ENCODE results near the gene PDHX.
A peak's percentile ranks its signal among the peaks of the same experiment; 100 is the strongest.

Gene PDHX

GRCh38 chr11:34916015-34916842 is at the start of gene PDHX, which contains the start of gene APIP:
Gene PDHX (plus strand): TSS chr11:34916618. CDS start chr11:34916656, 38 bp downstream.
Gene APIP (minus strand): TSS chr11:34916379. CDS start chr11:34916284, 95 bp downstream.
- DNase-seq (ENCODE audit: low spot score) = peak; percentile 99
- Histone ChIP-seq H3K36me3 (ENCODE audit: low read depth) (peaks cover 24% of the 10 kb centered on the region; the same call in 1 of the 2 replicates), H3K9me3 (ENCODE audit: severe bottlenecking) (no peaks in the 10 kb centered on the region), H3K27me3 (ENCODE audit: insufficient read depth, poor library complexity, severe bottlenecking) (no peaks in the 10 kb centered on the region), H3K4me3 (ENCODE audit: severe bottlenecking) (peak within 1 kb of the TSS; percentile 76), H3K27ac (ENCODE audit: poor library complexity, severe bottlenecking) (peak within 1 kb of the TSS; percentile 88), H3K4me1 (ENCODE audit: insufficient read depth, poor library complexity, severe bottlenecking) (no peaks in the 10 kb centered on the region)
- ATAC-seq (ENCODE audit: low read depth) = peak; percentile 89
- TF ChIP-seq CTCF (IDR thresholded peaks at IDR 0.05; ENCODE audit: poor library complexity, severe bottlenecking) = no peak

GRCh38 chr11:34869425-34869824 is 47.0 kb upstream of the PDHX start:
- Histone ChIP-seq H3K27ac (ENCODE audit: poor library complexity, severe bottlenecking) (no peak overlapping the region), H3K4me3 (ENCODE audit: severe bottlenecking) (no peak overlapping the region), H3K9me3 (ENCODE audit: severe bottlenecking) (no peaks in the 10 kb centered on the region), H3K36me3 (ENCODE audit: low read depth) (no peaks in the 10 kb centered on the region), H3K4me1 (ENCODE audit: insufficient read depth, poor library complexity, severe bottlenecking) (no peaks in the 10 kb centered on the region), H3K27me3 (ENCODE audit: insufficient read depth, poor library complexity, severe bottlenecking) (no peaks in the 10 kb centered on the region)
- peak; percentile 7 for TF ChIP-seq CTCF (IDR thresholded peaks at IDR 0.05; ENCODE audit: poor library complexity, severe bottlenecking)
- no peak for ATAC-seq (ENCODE audit: low read depth)
- no peak for DNase-seq (ENCODE audit: low spot score)

- no peaks in the 10 kb centered on the region for H3K4me1 ChIP-seq (ENCODE audit: insufficient read depth, poor library complexity, severe bottlenecking)
These were observed 45.7 kb upstream of the PDHX start for GRCh38 chr11:34870548-34871196.

GRCh38 chr11:34874202-34874601 is 42.2 kb upstream of the PDHX start:
- no peaks in the 10 kb centered on the region for H3K4me1 ChIP-seq (ENCODE audit: insufficient read depth, poor library complexity, severe bottlenecking)
- no peak overlapping the region for H3K27ac ChIP-seq (ENCODE audit: poor library complexity, severe bottlenecking)
- no peak for DNase-seq (ENCODE audit: low spot score)
- no peak overlapping the region for H3K4me3 ChIP-seq (ENCODE audit: severe bottlenecking)
- no peak for TF ChIP-seq CTCF (IDR thresholded peaks at IDR 0.05; ENCODE audit: poor library complexity, severe bottlenecking)
- H3K36me3 ChIP-seq (ENCODE audit: low read depth) = no peaks in the 10 kb centered on the region
- no peaks in the 10 kb centered on the region for H3K9me3 ChIP-seq (ENCODE audit: severe bottlenecking)
- no peak for ATAC-seq (ENCODE audit: low read depth)
- H3K27me3 ChIP-seq (ENCODE audit: insufficient read depth, poor library complexity, severe bottlenecking) = no peaks in the 10 kb centered on the region

More at GRCh38 chr11:34870548-34871196, 45.7 kb upstream of the PDHX start:
- no peak for DNase-seq (ENCODE audit: low spot score)
- Histone ChIP-seq H3K27me3 (ENCODE audit: insufficient read depth, poor library complexity, severe bottlenecking) (no peaks in the 10 kb centered on the region), H3K27ac (ENCODE audit: poor library complexity, severe bottlenecking) (no peak overlapping the region), H3K4me3 (ENCODE audit: severe bottlenecking) (no peak overlapping the region), H3K9me3 (ENCODE audit: severe bottlenecking) (no peaks in the 10 kb centered on the region), H3K36me3 (ENCODE audit: low read depth) (no peaks in the 10 kb centered on the region)
- TF ChIP-seq CTCF (IDR thresholded peaks at IDR 0.05; ENCODE audit: poor library complexity, severe bottlenecking) = no peak
- ATAC-seq (ENCODE audit: low read depth) = no peak

All from RWPE2 (cell line).